ENCODE measurements around the gene MYCN.
"Not testable (repeated sequence)": the region's sequence is repeated elsewhere in the genome, so short reads cannot be mapped to it uniquely, and the experiment has no call there.

The MYCN gene

DNA sequence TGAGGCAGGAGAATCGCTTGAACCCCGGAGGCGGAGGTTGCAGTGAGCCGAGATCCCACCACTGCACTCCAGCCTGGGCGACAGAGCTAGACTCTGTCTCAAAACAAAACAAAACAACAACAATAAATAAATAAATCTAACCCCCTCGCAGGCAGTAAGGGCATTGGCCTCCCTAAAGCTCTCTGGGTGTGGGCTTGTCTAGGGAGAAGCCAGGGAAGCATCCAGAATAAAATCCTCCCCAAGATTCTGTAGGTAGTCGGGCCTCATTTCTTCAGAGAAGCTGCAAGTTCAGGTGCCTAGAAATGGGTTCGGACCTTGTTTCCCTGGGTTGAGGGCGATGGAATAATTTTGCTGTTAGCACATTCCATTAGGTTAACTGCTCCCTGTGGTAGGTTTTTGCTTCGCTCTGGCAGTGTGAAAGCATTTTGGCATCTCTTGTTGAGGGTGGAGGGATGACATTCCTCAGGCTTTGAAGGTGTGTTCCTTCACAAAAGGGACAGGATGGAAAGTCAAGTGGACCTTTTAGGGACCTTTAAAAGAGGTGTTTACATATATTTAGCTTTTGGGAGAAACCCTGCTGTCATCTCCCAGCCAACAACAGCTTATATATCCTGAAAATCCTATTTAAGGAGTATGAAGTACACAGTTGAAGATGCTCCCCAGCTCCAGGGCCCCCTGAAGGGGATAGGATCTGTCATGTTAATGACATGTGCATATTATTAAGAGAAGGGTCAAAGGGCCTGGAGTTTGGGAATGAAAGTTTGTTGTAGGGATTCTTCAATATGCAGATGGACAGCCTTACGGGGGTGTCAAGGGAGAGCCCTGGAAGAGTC lies 17.7 kb downstream of the MYCN start:
- no peak for DNase-seq (ENCODE audit: low spot score)

DNA sequence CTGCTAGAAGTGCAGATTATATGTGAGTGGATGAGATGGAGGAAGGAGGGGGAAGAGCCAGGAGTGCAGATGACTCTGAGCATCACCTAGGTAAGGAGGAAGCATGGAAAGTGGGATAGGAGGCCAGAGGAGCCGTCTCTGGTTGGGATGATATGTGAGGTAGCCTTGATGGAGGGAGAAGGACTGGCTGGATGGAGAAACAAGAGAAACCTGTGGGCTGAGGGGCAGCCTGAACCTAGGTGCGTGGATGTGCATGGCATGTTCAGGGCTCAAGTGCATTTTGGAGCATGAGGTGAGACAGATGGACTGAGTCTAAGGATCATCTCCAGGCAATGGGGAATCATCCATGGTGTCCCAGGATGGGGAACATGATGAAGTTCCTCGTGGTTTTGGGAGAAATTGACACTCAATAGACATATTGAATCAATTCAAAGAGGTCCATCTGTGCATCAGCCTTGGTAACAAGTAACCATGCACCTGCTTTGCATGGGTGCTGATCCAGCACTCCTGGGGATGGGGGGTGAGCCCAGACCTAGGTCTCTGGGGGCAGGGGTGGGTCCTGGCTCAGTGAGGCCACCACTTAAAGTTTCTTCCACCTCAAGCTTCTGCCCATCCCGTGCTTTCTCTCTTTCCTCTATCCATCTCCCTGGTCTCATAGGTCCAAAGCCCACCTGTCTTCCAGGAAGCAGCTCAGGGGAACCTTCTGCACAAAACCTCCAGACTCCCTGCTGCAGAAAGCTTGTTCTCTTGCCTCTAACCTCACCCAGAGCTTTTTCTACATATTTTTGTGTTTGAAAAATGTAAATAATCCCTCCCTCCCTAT lies 19.2 kb downstream of the MYCN start:
- no peak for DNase-seq (ENCODE audit: low spot score)

DNA sequence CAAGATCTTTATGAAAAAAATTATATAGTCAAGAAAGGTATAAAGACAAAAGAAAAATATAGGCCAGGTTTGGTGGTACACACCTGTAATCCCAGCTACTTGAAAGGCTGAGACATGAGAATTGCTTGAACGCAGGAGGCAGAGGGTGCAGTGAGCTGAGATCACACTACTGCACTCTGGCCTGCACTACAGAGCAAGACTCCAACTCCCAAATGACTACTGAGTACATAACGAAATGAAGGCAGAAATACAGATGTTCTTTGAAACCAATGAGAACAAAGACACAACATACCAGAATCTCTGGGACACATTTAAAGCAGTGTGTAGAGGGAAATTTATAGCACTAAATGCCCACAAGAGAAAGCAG lies 19.8 kb downstream of the MYCN start:
- not testable (repeated sequence) for DNase-seq (ENCODE audit: low spot score)

DNA sequence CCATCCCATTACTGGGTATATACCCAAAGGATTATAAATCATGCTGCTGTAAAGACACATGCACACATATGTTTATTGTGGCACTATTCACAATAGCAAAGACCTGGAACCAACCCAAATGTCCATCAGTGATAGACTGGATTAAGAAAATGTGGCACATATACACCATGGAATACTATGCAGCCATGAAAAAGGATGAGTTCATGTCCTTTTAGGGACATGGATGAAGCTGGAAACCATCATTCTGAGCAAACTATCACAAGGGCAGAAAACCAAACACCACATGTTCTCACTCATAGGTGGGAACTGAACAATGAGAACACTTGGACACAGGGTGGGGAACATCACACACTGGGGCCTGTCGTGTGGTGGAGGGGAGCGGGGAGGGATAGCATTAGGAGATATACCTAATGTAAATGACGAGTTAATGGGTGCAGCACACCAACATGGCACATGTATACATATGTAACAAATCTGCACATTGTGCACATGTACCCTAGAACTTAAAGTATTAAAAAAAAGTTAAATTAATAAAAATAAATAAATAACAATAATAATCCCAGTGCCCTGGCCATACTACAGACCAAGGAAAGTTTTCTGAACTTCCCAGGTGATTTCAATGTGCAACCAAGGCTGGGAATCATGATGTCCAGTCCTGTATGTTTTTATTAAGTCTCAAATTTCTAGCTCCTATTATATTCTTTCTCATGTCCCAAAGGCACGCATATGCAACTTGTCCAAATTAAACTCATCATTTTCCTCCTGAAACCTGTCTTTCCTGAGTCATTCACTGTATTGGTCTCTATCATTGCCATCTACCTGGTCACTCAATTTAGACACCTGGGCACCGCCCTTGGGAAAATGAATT lies 23.0 kb downstream of the MYCN start:
- DNase-seq (ENCODE audit: low spot score) = not testable (repeated sequence)

DNA sequence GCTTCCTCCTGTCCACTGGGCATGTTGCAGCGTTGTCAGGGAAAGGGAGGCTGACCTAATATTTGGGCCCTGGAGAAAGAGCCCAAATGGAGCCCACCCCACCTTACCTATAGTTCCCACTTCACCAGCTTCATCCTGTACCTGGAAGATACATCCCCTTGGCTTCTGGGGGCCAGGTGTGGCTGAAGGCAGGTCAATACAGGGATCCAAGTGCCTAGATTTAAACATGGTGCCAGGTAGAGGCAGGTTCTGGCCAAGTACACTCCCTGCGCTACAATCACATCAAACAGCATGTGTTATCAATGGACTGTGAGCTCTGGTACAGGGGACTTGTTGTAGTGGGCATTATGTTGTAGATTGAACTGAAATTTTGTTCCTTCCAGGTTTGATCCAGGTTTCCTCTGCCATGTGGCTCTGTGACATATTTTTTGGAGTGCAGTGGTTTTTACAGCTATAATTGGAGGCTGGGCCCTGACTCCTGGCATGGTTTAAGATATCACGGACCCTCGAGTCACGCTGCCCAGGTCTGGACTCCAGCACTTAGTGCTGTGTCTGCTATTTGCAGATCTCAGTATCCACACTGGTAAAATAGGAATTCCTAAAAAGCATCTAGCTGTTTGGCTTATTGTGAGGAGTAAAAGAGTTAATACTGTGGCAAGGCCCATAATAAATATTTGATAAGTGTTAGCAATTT lies 23.8 kb downstream of the MYCN start:
- no peak for DNase-seq (ENCODE audit: low spot score)

DNA sequence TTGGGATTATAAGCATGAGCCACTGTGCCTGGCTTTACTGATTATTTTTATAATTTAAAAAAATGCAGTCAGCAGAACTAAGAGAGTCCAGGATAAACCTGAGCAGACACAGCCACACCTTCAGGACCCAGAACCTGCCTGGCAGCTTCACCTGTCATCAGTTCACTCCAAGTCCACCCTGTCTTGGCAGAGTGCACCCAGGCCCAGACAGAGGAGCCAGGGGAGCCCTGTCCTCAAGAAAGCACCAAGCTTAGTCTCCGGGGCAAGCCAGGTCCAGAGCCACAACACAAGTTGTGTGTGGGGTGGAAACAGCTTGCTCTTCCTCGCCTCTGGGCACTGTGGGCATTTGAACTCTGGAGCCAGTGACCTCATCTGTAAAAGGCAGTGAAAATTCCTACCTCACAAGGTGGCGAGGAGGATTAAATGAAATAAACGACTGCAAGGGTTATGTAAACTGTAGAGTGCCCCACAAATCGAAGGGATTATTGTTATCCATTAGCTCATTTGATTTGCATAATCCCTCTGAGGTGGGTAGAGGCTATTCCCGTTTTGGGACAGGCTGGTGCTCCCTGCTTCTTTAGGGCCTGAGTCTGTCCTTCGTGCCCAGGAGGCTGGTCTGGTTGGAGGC lies 24.7 kb downstream of the MYCN start:
- DNase-seq (ENCODE audit: low spot score) = no peak

DNA sequence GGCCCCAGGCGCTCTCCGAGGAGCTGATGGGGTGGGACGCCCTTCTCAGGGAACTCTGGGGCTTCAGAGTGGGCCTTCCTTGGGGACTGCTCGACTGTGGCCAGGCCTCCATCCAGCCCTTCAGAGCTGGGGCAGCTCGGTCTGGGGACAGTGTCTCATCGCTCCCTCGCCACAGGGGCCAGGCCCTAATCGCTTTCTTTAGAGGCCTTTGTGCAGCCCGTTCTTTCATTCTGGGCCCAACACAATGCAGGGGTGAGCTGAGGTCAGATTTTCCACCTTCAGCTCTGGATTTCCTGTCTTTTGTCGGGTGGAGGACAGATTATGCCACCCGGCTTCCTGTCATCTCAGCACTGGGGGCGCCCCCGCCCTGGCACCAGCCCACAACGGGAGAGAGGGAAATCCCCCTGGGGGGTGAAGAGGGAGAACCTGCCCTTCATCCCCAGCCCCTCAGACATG lies 25.2 kb downstream of the MYCN start:
- DNase-seq (ENCODE audit: low spot score) = no peak

DNA sequence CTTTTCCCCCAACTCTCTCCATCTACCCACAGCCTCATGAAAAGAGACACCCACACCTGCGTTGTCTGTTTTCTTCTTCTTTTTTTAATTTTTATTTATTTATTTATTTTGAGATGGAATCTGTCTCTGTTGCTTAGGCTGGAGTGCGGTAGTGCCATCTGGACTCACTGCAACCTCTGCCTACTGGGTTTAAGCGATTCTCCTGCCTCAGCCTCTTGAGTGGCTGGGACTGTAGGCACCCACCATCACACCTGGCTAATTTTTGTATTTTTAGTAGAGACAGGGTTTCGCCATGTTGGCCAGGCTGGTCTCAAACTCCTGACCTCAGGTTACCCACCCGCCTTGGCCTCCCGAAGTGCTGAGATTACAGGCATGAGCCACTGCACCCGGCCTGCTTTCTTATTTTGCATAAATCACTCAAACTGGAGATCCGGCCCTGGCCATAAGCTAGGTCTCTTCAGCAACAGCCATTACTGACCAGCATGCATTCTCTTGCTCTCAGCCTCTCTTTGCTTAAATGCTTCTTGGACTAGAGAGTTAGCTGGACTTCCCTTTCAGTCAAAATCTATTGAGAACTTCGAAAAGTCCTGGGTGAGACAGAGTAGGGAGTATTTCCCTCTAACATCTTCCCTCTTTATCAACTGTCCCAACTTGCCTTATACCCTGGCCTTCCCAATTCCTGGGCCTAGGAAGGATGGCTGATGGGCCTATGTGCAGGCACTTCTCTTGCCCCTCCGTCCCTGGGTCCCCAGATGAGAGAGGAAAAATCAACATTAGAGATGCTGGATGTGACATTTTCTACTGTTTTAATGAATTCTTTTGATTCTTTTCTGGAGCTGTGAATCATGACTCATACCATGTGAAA lies 27.3 kb downstream of the MYCN start:
- no peak for DNase-seq (ENCODE audit: low spot score)

DNA sequence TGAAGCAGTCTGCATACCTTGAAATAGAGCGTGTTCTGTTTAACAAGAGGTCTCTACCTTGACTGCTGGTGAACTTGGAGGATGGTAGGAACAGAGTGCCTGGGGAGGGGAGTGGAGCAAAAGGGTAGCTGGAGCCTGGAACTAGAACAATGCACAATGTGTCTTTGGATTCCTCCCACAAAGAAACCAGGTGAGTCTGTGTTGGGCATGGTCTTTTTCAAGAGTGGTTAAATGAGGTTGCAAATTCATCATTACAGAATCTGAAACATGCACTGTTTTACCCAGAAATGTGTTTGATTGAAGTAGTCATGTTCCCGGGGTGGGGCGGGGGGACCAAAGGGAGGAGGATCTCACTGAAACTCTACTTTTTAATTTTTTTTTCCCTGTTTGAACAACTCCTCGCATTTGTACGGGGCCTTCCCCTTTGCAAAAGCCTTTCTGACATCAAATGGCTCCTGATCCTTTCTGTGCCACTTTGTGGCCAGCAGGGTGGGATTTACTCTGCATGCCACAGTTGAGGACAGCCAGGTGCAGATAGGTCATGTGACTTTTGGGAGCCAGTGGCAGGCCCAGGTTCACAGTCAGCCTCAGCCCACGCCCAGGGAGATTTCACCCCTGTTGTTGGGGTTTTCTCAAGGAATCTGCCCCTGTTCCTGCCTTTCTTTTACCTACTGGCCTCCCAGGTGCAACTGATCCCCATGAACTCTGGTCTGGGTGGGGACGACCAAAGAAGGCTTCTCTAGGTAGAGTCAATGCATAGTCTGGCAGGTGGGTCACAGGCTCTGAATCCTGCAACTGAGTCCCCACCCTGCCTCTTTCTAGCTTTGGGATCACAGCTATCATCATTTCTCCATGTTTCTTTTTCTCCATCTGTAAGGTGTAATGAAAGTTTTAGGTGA lies 28.2 kb downstream of the MYCN start:
- DNase-seq (ENCODE audit: low spot score) = peak; percentile 12

DNA sequence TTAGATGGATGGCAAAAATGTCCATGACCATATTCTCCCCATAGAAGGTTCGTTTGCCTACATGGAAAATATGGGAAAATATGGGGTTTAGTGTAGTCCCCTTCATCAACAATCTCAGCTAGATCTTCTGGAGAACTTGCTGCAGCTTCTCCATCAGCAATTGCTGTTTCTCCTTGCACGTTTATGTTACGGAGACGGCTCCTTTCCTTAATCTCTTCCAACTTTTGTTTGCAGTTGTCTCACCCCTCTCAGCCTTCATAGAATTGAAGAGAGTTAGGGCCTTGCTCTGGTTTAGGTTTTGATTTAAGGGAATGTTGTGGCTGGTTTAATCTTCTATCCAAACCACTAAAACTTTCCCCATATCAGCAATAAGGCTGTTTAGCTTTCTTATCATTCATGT lies 28.9 kb downstream of the MYCN start:
- no peak for DNase-seq (ENCODE audit: low spot score)

DNA sequence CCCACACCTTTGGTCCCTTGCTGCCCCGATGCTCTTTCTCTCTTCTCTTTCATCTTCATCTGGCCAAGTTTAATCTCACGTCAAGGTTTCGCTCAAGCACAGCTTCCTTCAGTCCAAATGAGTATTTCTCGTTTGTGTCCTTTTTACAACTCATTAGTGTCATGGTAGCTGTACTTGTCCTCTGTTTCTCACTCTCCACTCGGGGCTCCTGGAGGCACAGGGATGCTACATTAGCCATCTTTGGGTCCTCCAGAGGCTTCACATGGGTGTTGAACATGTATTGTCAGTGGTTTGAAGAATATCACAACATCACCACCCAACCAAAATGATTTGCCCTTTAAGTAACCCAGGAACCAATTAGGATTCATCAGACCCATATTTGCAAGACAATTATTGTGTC lies 30.4 kb downstream of the MYCN start:
- no peak for DNase-seq (ENCODE audit: low spot score)

DNA sequence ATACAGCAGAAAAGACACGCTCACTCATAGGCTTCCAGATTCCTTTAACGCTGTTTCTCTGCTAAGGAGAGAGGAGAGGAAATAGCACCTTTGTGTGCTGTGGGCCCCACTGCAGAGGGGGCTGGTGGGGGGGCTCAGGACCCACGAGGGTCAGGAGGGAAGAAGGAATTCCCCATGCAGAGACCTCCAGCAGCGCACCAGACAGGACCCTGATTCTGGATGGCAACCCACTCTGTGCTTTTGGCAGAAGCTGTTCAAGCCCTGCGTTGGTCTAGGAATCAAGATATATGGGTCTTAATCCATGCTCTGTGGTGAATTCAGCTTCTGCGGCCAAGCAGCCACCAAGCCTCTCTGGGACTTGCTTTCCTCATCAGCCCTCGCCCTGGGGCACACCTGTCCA lies 31.0 kb downstream of the MYCN start:
- DNase-seq (ENCODE audit: low spot score) = no peak

DNA sequence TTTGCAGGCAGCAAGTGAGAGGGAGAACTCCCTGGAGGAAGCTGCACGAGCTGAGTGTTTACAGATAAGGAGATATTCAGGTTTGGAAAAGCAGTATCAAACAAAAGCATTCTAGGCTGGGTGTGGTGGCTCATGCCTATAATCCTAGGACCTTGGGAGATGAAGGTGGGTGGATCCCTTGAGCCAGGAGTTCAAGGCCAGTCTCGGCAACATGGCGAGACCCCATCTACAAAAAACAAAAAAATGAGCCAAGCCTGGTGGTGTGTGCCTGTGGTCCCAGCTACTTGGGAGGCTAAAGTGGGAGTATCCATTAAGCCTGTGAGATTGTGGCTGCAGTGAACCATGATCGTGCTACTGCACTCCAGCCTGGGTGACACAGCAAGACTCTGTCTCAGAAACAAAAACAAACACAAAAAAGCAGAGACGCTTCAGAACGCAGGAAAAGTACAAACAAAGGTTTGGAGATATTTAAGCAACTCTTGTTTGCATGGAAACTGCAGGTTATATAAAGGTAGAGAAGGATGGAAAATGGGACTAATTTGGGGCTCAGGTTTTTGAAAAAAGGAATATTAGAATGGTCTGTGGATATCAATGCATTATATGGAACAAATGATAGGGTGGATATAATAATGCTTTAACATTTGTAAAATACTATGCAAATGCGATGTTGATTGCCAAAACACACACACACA lies 31.6 kb downstream of the MYCN start:
- no peak for DNase-seq (ENCODE audit: low spot score)

DNA sequence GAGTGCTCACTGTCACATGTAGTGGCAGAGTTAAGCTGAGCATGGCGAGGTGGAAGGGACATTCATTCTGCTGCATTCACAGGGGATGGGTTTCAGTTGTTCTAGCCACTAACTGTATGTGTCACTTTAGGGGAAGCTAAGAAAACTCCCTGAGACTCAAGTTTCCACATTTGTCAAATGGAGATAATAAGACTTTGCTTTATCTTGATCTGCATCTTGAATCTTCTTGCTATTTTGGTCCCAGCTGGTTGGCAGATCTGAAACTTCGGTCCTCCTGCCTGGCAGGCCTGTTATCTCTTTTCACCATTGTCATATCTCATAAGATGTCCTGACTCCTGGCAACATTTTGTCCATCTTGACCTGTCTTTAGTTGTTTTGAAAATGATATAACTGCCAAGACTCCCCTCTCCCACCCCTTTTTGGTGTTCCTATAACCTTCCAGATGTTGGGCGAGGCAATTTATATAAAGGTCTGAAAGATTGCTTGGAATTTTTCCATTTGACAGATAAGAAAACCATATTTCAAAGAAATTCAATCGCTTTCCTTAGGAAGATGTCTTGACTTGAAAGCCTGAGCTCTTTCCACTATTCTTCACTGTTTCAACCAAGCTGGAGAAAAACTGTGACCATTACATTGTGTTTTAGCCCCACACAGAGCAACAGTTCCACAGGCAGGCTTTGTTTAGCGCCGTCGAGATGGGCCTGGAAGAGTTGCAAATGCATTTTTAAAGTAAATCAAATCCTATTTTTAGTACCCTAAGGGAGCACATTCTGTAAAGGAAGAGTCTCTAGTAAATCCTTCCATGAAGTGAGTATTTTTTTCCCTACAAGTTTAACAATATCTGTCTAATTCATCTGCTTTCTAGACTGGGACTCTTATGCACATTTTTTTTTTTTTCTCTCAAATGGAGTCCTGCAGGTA lies 33.4 kb downstream of the MYCN start:
- DNase-seq (ENCODE audit: low spot score) = no peak

DNA sequence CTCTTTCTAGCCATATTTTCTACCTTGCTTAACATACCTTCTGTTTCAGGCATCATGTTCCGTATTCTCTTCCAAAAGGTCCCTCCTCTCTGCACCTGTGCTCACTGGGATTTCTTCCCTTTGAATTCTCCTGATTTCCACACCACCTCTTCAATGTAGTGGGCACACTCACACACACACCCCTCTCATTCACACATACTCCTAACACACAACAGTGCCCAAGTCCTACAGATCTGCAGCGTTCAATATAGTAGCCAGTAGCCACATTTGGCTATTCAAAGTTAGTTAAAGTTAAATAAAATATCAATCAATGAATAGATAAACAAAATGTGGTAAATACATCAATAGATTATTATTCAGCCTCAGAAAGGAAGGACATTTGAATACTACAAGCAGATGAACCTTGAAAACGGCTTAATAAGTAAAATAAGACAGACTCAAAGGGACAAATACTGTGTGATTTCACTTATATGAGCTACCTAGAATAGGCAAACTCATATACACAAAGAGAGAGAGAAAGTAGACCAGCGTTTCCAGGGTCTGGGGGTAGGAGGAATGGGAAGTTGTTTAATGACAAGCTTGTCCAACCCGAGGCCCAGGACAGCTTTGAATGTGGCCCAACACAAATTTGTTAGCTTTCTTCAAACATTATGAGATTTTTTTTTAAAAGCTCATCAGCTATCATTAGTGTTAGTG lies 34.4 kb downstream of the MYCN start:
- DNase-seq (ENCODE audit: low spot score) = no peak

DNA sequence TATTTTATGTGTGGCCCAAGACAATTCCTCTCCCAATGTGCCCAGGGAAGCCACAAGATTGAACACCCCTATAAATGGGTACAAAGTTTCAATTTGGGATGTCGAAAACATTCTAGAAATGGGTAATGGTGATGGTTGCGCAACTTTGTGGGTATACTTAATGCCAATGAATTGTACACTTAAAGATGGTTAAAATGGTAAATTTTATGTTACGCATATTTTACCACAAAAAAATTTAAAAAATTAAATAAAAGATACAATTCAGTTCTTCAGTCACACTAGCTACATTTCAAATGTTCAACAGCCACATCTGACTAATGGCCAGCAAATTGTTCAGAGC lies 34.9 kb downstream of the MYCN start:
- DNase-seq (ENCODE audit: low spot score) = no peak

DNA sequence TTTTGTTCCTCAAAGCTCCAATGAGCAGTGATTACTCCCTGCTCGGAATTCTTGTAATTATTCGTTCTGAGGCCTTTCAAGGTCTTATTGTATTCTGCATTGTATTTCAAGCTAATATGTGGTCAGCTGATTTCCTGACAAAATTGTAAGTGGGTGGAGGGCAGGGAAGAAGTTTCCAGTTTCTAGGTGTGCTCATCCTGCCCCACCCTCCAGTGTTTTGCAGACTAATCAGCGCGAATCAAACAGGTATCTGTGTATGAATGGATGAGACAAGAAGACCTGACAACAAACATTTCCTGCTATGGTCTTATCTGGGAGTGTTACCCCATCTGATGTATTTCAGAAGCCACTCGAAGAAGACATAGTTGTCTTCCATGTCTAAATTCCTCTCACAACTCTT lies 35.3 kb downstream of the MYCN start:
- DNase-seq (ENCODE audit: low spot score) = no peak
